ENCODE results near the gene CHN2.

DNA sequence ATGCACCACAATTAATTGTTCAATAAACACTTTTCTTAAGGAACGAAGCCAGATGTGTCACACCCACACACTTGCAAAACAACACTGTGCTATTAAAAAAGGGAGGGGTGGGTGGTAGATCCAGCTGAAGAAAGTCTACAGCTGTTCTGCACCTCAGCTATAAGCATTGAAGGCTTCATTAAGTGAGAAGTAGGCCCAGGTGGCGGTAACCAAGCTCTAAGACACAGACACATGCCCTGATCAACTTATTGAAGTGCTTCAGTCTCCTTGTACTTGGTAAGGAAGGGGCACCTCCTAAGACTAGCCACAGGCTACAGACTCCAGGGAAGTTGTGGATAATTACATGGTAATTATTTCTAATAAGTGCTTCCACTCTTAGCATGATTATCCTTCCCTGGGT lies 43.7 kb upstream of the CHN2 start:
- TF ChIP-seq, protein P1, sequence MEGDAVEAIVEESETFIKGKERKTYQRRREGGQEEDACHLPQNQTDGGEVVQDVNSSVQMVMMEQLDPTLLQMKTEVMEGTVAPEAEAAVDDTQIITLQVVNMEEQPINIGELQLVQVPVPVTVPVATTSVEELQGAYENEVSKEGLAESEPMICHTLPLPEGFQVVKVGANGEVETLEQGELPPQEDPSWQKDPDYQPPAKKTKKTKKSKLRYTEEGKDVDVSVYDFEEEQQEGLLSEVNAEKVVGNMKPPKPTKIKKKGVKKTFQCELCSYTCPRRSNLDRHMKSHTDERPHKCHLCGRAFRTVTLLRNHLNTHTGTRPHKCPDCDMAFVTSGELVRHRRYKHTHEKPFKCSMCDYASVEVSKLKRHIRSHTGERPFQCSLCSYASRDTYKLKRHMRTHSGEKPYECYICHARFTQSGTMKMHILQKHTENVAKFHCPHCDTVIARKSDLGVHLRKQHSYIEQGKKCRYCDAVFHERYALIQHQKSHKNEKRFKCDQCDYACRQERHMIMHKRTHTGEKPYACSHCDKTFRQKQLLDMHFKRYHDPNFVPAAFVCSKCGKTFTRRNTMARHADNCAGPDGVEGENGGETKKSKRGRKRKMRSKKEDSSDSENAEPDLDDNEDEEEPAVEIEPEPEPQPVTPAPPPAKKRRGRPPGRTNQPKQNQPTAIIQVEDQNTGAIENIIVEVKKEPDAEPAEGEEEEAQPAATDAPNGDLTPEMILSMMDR (IDR thresholded peaks at IDR 0.05) = no peak
- TF ChIP-seq POLR2A (IDR thresholded peaks at IDR 0.05; ENCODE audit: low read depth) = no peak
- no peak for TF ChIP-seq POLR2AphosphoS5 (IDR thresholded peaks at IDR 0.05)
